Smooth muscle cell (in vitro differentiated cells): ENCODE measurements around the gene RPS6KA6. TPM values are rescaled to one million over a fixed set of nuclear protein-coding genes. Genes with fewer than 3 reads are reported as not detected.

Experiments
- DNase-seq: peaks from one replicate; lab custom pipeline; 2025; ENCODE audit not compliant: unreplicated experiment; lab: John Stamatoyannopoulos, UW
- H2AFZ ChIP-seq: fragments of 200-600 bp; sonication (generic); 2 replicates; pipeline ENCODE4 v1.6.0; 2016; ENCODE audit warnings: antibody characterized with exemption, low read depth, mild to moderate bottlenecking
- H3F3A ChIP-seq: fragments of 200-600 bp; sonication (generic); 2 replicates; pipeline ENCODE4 v1.6.0; 2017; ENCODE audit warnings: antibody characterized with exemption, low read depth
- H3K27ac ChIP-seq: fragments of 200-600 bp; sonication (generic); 2 replicates; pipeline ENCODE4 v1.5.1; 2016; ENCODE audit warnings: low read depth, mild to moderate bottlenecking
- H3K27me3 ChIP-seq: fragments of 200-600 bp; sonication (generic); 2 replicates; pipeline ENCODE4 v1.6.1; 2016; ENCODE audit warnings: low read depth, mild to moderate bottlenecking
- H3K36me3 ChIP-seq: fragments of 200-600 bp; sonication (generic); 2 replicates; pipeline ENCODE4 v1.5.1; 2016; ENCODE audit warnings: low read depth
- H3K4me1 ChIP-seq: fragments of 200-600 bp; sonication (generic); 2 replicates; pipeline ENCODE4 v1.5.1; 2016; ENCODE audit warnings: low read depth
- H3K4me2 ChIP-seq: fragments of 200-600 bp; sonication (generic); 2 replicates; pipeline ENCODE4 v1.6.0; 2016; ENCODE audit warnings: mild to moderate bottlenecking
- H3K4me3 ChIP-seq: fragments of 200-600 bp; sonication (generic); 2 replicates; pipeline ENCODE4 v1.5.1; 2016; ENCODE audit warnings: mild to moderate bottlenecking
- H3K79me2 ChIP-seq: fragments of 200-600 bp; sonication (generic); 2 replicates; pipeline ENCODE4 v1.6.0; 2016; ENCODE audit warnings: low read depth, mild to moderate bottlenecking
- H3K9ac ChIP-seq: fragments of 200-600 bp; sonication (generic); 2 replicates; pipeline ENCODE4 v1.6.0; 2016; ENCODE audit warnings: low read depth
- H3K9me3 ChIP-seq: fragments of 200-600 bp; sonication (generic); replicated peaks from 2 replicates; pipeline ENCODE4 v1.5.1; 2016; ENCODE audit warnings: low read depth
- H4K20me1 ChIP-seq: fragments of 200-600 bp; sonication (generic); 2 replicates; pipeline ENCODE4 v1.6.0; 2016; ENCODE audit warnings: low read depth
- CTCF ChIP-seq: fragments of 200-600 bp; sonication (generic); IDR thresholded peaks from 2 replicates; pipeline ENCODE4 v1.5.1; 2017; ENCODE audit warnings: borderline replicate concordance, mild to moderate bottlenecking, antibody characterized with exemption; ENCODE audit not compliant: insufficient read depth, poor library complexity, severe bottlenecking
- WGBS: methylation state at CpG from one replicate; pipeline ENCODE4 v1.1.7; 2016; ENCODE audit warnings: low lambda C conversion rate; 5-methylcytosine and 5-hydroxymethylcytosine counted together
- polyA plus RNA-seq: library from polyadenylated mRNA; unstranded; fragments of >200 nt; fragmentation: Nextera tagmentation; extraction: Ambion mirVana; gene quantifications from 2 replicates; pipeline ENCODE4 v1.2.1, GENCODE V29; 2016
- total RNA-seq: library from RNA; depleted of rRNA; stranded (reverse); fragments of >200 nt; gene quantifications from 2 replicates; pipeline ENCODE4 v1.2.3, GENCODE V29; 2014

The RPS6KA6 gene
- total and polyA plus RNA-seq, 2 experiments from 2014 or later, result 0.98 to 4.4 TPM

GRCh38 chrX:84156821-84157220 lies 31.2 kb downstream of the RPS6KA6 start:
- Histone ChIP-seq H3K4me1 (no peaks in the 10 kb centered on the region), H4K20me1 (no peaks in the 10 kb centered on the region), H3F3A (no peaks in the 10 kb centered on the region), H3K27me3 (no peaks in the 10 kb centered on the region), H3K36me3 (no peaks in the 10 kb centered on the region), H3K79me2 (no peaks in the 10 kb centered on the region), H3K27ac (no peak overlapping the region), H3K9me3 (no peaks in the 10 kb centered on the region), H2AFZ (no peak overlapping the region), H3K4me3 (no peak overlapping the region), H3K4me2 (no peak overlapping the region), H3K9ac (no peak overlapping the region)
- 84% methylated on average over 1 of the region's 1 CpG for WGBS
- no peak for TF ChIP-seq CTCF
- no peak for DNase-seq

DNA sequence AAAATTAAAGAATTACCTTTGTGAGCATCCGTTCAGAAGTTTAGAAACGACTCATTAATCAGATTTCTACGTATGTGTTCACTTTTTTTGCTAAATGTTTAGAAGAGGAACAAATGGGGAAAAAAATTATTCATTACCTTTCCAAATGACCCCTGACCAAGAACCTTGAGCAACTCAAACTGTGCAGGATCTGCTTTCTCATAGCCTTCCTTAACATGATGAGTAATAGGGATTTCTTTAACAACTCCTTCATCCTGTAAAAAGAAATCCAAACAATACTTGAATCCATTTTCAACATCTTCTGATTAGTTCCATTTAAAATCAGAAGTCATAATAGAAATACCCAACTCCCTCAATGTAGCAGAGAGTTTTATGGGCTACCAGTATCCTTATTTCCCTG lies 32.1 kb downstream of the RPS6KA6 start:
- Histone ChIP-seq H2AFZ (no peak overlapping the region), H3K9me3 (no peaks in the 10 kb centered on the region), H4K20me1 (no peaks in the 10 kb centered on the region), H3F3A (no peaks in the 10 kb centered on the region), H3K4me2 (no peak overlapping the region), H3K79me2 (no peaks in the 10 kb centered on the region), H3K4me1 (no peaks in the 10 kb centered on the region), H3K4me3 (no peak overlapping the region), H3K36me3 (no peaks in the 10 kb centered on the region), H3K27ac (no peak overlapping the region), H3K9ac (no peak overlapping the region), H3K27me3 (no peaks in the 10 kb centered on the region)
- TF ChIP-seq CTCF, result no peak
- DNase-seq, result no peak
- 68% methylated on average over 3 of the region's 3 CpGs for WGBS

DNA sequence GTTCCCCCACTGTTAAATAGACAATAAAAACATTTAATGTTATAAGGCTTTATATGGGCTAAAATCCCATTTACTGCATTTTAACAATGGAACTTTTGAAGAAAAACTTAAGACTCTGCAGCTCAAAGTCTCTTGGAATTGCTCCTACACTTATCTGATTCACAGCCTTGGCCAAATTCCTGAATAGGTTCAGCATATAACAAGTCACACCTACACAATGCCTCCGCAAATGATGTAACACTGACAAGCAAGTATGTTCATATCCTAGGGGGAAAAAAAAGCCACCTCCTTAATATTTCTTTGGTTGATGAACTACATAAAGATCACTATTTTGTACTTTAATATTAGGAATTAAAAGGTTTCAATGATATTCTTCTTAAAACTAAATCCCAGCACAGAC lies 34.5 kb downstream of the RPS6KA6 start:
- 79% methylated on average over 1 of the region's 1 CpG for WGBS
- Histone ChIP-seq H4K20me1 (no peaks in the 10 kb centered on the region), H3K9me3 (no peaks in the 10 kb centered on the region), H3K27me3 (no peaks in the 10 kb centered on the region), H3K4me3 (no peak overlapping the region), H3K36me3 (no peaks in the 10 kb centered on the region), H3K9ac (no peak overlapping the region), H3K4me2 (no peak overlapping the region), H2AFZ (no peak overlapping the region), H3F3A (no peaks in the 10 kb centered on the region), H3K4me1 (no peaks in the 10 kb centered on the region), H3K27ac (no peak overlapping the region), H3K79me2 (no peaks in the 10 kb centered on the region)
- TF ChIP-seq CTCF, result no peak
- no peak for DNase-seq

GRCh38 chrX:84144991-84145390 lies 43.0 kb downstream of the RPS6KA6 start:
- no peak overlapping the region for H3K4me3 ChIP-seq
- H4K20me1 ChIP-seq, result no peaks in the 10 kb centered on the region
- no peak overlapping the region for H2AFZ ChIP-seq
- DNase-seq, result no peak
- no peak overlapping the region for H3K9ac ChIP-seq
- no peaks in the 10 kb centered on the region for H3K9me3 ChIP-seq
- no peaks in the 10 kb centered on the region for H3K79me2 ChIP-seq
- no peak for TF ChIP-seq CTCF
- H3K4me2 ChIP-seq, result no peak overlapping the region
- H3K27me3 ChIP-seq, result no peaks in the 10 kb centered on the region
- 88% methylated on average over 3 of the region's 3 CpGs for WGBS
- no peaks in the 10 kb centered on the region for H3K36me3 ChIP-seq
- no peaks in the 10 kb centered on the region for H3K4me1 ChIP-seq
- no peak overlapping the region for H3K27ac ChIP-seq
- H3F3A ChIP-seq, result no peaks in the 10 kb centered on the region
